Kidney (tissue), 14 donors: ENCODE data around the gene NBDY. TPM values are rescaled to one million over a fixed set of nuclear protein-coding genes. Genes with fewer than 3 reads are reported as not detected.

Experiments used
- DNase-seq, 5 donors: peaks; one replicate each; pipeline ENCODE4 v3.0.0-alpha.2; 2013 to 2020
- FAIRE-seq: peaks from 2 replicates; lab custom pipeline; 2012; peaks lifted over from hg19 to GRCh38; lab: Jason Lieb, UNC
- H3K27ac ChIP-seq, 2 donors: one replicate each; pipeline ENCODE4 v1.7.0; 2013; ENCODE audit warnings: low read depth in 2 of 2, low read length in 2 of 2, inconsistent platforms in 1 of 2
- H3K27me3 ChIP-seq: one replicate; pipeline ENCODE4 v1.7.1; 2013; ENCODE audit warnings: low read length, inconsistent platforms; ENCODE audit not compliant: control insufficient read depth, insufficient read depth
- H3K36me3 ChIP-seq, 3 donors: one replicate each; pipeline versions ENCODE4 v1.7.0 to v1.7.1; 2013; ENCODE audit warnings: low read length in 3 of 3, control low read depth in 1 of 3, inconsistent platforms in 1 of 3; ENCODE audit not compliant: insufficient read depth in 3 of 3, control insufficient read depth in 2 of 3
- H3K4me1 ChIP-seq, 3 donors: one replicate each; pipeline versions ENCODE4 v1.7.0 to v1.7.1; 2013; ENCODE audit warnings: low read length in 3 of 3, inconsistent platforms in 1 of 3, low read depth in 1 of 3; ENCODE audit not compliant: control insufficient read depth in 2 of 3, insufficient read depth in 2 of 3
- H3K4me3 ChIP-seq, 3 donors: one replicate each; pipeline versions ENCODE4 v1.7.0 to v1.8.1; 2013; ENCODE audit warnings: low read length in 3 of 3, control low read depth in 1 of 3, inconsistent platforms in 1 of 3
- H3K9ac ChIP-seq, 3 donors: one replicate each; pipeline versions ENCODE4 v1.7.0 to v1.7.1; 2013; ENCODE audit warnings: low read length in 3 of 3, control low read depth in 1 of 3, inconsistent platforms in 1 of 3
- H3K9me3 ChIP-seq, 3 donors: one replicate each; pipeline versions ENCODE4 v1.7.0 to v1.7.1; 2013; ENCODE audit warnings: low read length in 3 of 3, control low read depth in 1 of 3, inconsistent platforms in 1 of 3; ENCODE audit not compliant: control insufficient read depth in 2 of 3, insufficient read depth in 1 of 3
- CTCF ChIP-seq: IDR thresholded peaks from 3 replicates; pipeline ENCODE4 v1.5.1; 2012; ENCODE audit warnings: mild to moderate bottlenecking, moderate library complexity, borderline replicate concordance; ENCODE audit not compliant: insufficient read depth; ENCODE audit errors: extremely low read depth
- intact Hi-C: fragments of 100-400 bp; cut with DNase I; formaldehyde crosslinking; loops from one replicate; pipeline ENCODE4 v1.11.1; 2022
- polyA plus RNA-seq: library from polyadenylated mRNA; stranded (reverse); fragments of 350-450 nt; fragmentation: Illumina TruSeq; extraction: RNeasy Lipid Tissue Mini Kit (QIAGEN cat#74804); gene quantifications from one replicate; pipeline ENCODE4 v1.2.3, GENCODE V29; 2014; ENCODE audit warnings: low read depth, low replicate concordance; ENCODE audit not compliant: insufficient read depth
- total RNA-seq: library from RNA; stranded (reverse); fragmentation: NEBNext Ultra II Directional; extraction: Animal tissue kit (Norgen Biotek cat#: 25700); gene quantifications from one replicate; pipeline ENCODE4 v1.2.1, GENCODE V29; 2021
- donor health status: control.
- donor health status: control.
- donor health status: control.
- donor health status: control.
- donor health status: control.
- donor health status: DM: yes; HTN: yes; CAD: no.
- donor health status: Normal renal cell carcinoma (clear cell type).

NBDY gene
- total and polyA plus RNA-seq, 2 donors from 2014 or later: 50.8 to 88.7 TPM

- H3K27me3 ChIP-seq: no peaks in the 10 kb centered on the region
- FAIRE-seq (no peak), DNase-seq (peak in 1 of 5 donors; percentile 80)
- no peak overlapping the region for H3K27ac ChIP-seq
- peak overlapping the region in 1 of 3 donors; percentile 64 for H3K4me3 ChIP-seq
- peaks cover 0 to 2% (median 2%) of the 10 kb centered on the region in 3 donors for H3K36me3 ChIP-seq
- no peaks in the 10 kb centered on the region for H3K4me1 ChIP-seq
- TF ChIP-seq CTCF: no peak
- intact Hi-C loops: no loop called here
- H3K9ac ChIP-seq: peak overlapping the region in 1 of 3 donors; percentile 44
- H3K9me3 ChIP-seq: no peaks in the 10 kb centered on the region
Measured at GRCh38 chrX:56782791-56783449, 53.9 kb downstream of the NBDY start.

DNA sequence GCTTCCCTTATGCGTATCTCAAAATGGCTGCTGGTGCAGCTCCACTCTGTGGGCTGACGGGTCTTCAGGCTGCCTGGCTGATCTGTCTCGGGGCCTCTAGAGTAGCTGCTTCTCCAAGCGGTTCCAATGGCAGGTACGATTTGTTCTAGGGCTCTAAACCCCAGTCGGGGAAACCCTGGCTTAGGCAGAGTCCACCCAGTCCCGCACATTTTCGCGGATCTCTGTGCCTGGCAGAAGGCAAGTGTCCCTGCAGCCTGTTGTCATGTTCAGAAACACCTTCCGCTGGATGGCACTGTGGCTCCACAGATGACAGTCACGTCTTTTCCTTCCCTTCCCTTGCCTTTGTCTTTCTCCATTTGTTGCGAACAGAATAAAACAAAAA lies 54.4 kb downstream of the NBDY start:
- FAIRE-seq (no peak), DNase-seq (peak in 3 of 5 donors; percentile 89 to 93 (median 90))
- no peak for TF ChIP-seq CTCF
- intact Hi-C loops: no loop called here
- H3K36me3 ChIP-seq: peaks cover 0 to 2% (median 2%) of the 10 kb centered on the region in 3 donors
- H3K4me3 ChIP-seq: peak overlapping the region in 1 of 3 donors; percentile 64
- no peaks in the 10 kb centered on the region for H3K4me1 ChIP-seq
- H3K27me3 ChIP-seq: no peaks in the 10 kb centered on the region
- H3K9me3 ChIP-seq: no peaks in the 10 kb centered on the region
- peak overlapping the region in 1 of 3 donors; percentile 44 for H3K9ac ChIP-seq
- no peak overlapping the region for H3K27ac ChIP-seq

- no peak overlapping the region for H3K9ac ChIP-seq
- intact Hi-C loops: no loop called here
- DNase-seq (peak in 1 of 5 donors; percentile 32), FAIRE-seq (no peak)
- no peaks in the 10 kb centered on the region for H3K27me3 ChIP-seq
- H3K36me3 ChIP-seq: peaks cover 0 to 2% (median 2%) of the 10 kb centered on the region in 3 donors
- H3K4me3 ChIP-seq: no peak overlapping the region
- no peaks in the 10 kb centered on the region for H3K9me3 ChIP-seq
- no peak overlapping the region for H3K27ac ChIP-seq
- H3K4me1 ChIP-seq: no peaks in the 10 kb centered on the region
- no peak for TF ChIP-seq CTCF
Measured at GRCh38 chrX:56783996-56784620, 55.1 kb downstream of the NBDY start.
